HepG2 (cell line): ENCODE measurements around the gene PLCG2. TPM values are rescaled to one million over a fixed set of nuclear protein-coding genes. Genes with fewer than 3 reads are reported as not detected.

ENCODE experiments used
- ATAC-seq: fragments of 200-7000 bp; cut with Tn5 transposase; 3 replicates; pipeline ENCODE4 v1.9.1; 2020; ENCODE audit warnings: mild to moderate bottlenecking, moderate library complexity
- BruUV-seq: library from RNA; stranded (reverse); fragments of 400-500 nt; replicated peaks from 2 replicates; lab custom pipeline; 2021; lab: Mats Ljungman, UMichigan
- CTCF ChIA-PET: fragments of 300-600 bp; formaldehyde crosslinking; extraction: SDS; loops from one replicate; lab custom pipeline; 2021; ENCODE audit warnings: low total read pairs, inconsistent platforms, low intra/inter-chr PET ratio; lab: Yijun Ruan, JAX
- POLR2A ChIA-PET: fragments of 350-600 bp; sonication (Branson Sonifier 250); formaldehyde crosslinking; loops from one replicate; lab custom pipeline; 2020; ENCODE audit warnings: antibody characterized with exemption, inconsistent platforms; lab: Yijun Ruan, JAX
- DNase-seq: peaks from one replicate; pipeline ENCODE4 v3.0.0-alpha.2; 2015; ENCODE audit warnings: low spot score
- FAIRE-seq: peaks from 3 replicates; lab custom pipeline; 2011; peaks lifted over from hg19 to GRCh38; lab: Jason Lieb, UNC
- H2AFZ ChIP-seq: one replicate; pipeline ENCODE4 v1.6.1; 2011; ENCODE audit warnings: low read length, inconsistent platforms
- H3K27ac ChIP-seq: fragments of 300-600 bp; 3 replicates; pipeline ENCODE4 v1.8.0; 2011; ENCODE audit warnings: mixed run types, mild to moderate bottlenecking, mixed read lengths, low read length, inconsistent platforms; ENCODE audit not compliant: insufficient read depth; ENCODE audit errors: extremely low read length
- H3K27me3 ChIP-seq, 2 experiments: fragments of 200-600 bp in 1 of 2; 2 replicates in 1 of 2; 3 replicates in 1 of 2; pipeline versions ENCODE4 v1.6.0 to v1.8.0; 2011; ENCODE audit warnings: low read length in 2 of 2, mild to moderate bottlenecking in 2 of 2, moderate library complexity in 2 of 2, inconsistent platforms in 1 of 2; ENCODE audit not compliant: insufficient read depth in 2 of 2, control insufficient read depth in 1 of 2
- H3K36me3 ChIP-seq, 2 experiments: fragments of 200-600 bp in 1 of 2; replicated peaks in 1 of 2; 2 replicates in 1 of 2; 3 replicates in 1 of 2; pipeline versions ENCODE4 v1.5.1 to v1.8.0; 2011; ENCODE audit warnings: low read length in 2 of 2, inconsistent platforms in 1 of 2; ENCODE audit not compliant: insufficient read depth in 2 of 2, control insufficient read depth in 1 of 2
- H3K4me1 ChIP-seq: 2 replicates; pipeline ENCODE4 v1.5.1; 2012; ENCODE audit warnings: low read length, inconsistent platforms; ENCODE audit not compliant: insufficient read depth
- H3K4me2 ChIP-seq: 2 replicates; pipeline ENCODE4 v1.6.0; 2011; ENCODE audit warnings: low read depth, low read length, inconsistent platforms
- H3K4me3 ChIP-seq, 3 experiments: fragments of 200-600 bp in 1 of 3; sonication (generic), shearing (Covaris generic) in 1 of 3; replicated peaks in 1 of 3; 2 replicates each; pipeline ENCODE4 v1.5.1; 2011 to 2016; ENCODE audit warnings: low read length in 3 of 3, inconsistent platforms in 2 of 3, low read depth in 2 of 3, mild to moderate bottlenecking in 2 of 3, control low read depth in 1 of 3, mixed read lengths in 1 of 3; ENCODE audit not compliant: insufficient read depth in 1 of 3
- H3K79me2 ChIP-seq: one replicate; pipeline ENCODE4 v1.6.1; 2011; ENCODE audit warnings: low read length, inconsistent platforms; ENCODE audit not compliant: insufficient read depth
- H3K9ac ChIP-seq: 2 replicates; pipeline ENCODE4 v1.6.0; 2011; ENCODE audit warnings: mild to moderate bottlenecking, low read depth, low read length, inconsistent platforms; ENCODE audit not compliant: insufficient read depth
- H3K9me3 ChIP-seq: 2 replicates; pipeline ENCODE4 v1.5.1; 2012; ENCODE audit warnings: mild to moderate bottlenecking, low read length
- H4K20me1 ChIP-seq: 2 replicates; pipeline ENCODE4 v1.6.0; 2011; ENCODE audit warnings: inconsistent platforms, mild to moderate bottlenecking, low read length, moderate library complexity; ENCODE audit not compliant: insufficient read depth
- CSRNP1 ChIP-seq: sonication (generic); formaldehyde crosslinking; IDR thresholded peaks from 2 replicates; pipeline ENCODE4 v1.8.1; 2023; ENCODE audit warnings: mild to moderate bottlenecking, missing genetic modification reagents
- FOXA1 ChIP-seq, 2 experiments: fragments of 450-650 bp in 1 of 2; sonication (generic) in 1 of 2; formaldehyde crosslinking in 1 of 2; IDR thresholded peaks; 2 replicates each; pipeline versions ENCODE4 v1.4.0 to v1.6.1; 2016 to 2020; ENCODE audit warnings: missing genetic modification reagents in 1 of 2
- NR2F2 ChIP-seq: IDR thresholded peaks from 2 replicates; pipeline ENCODE4 v1.6.1; 2012; ENCODE audit warnings: low read depth, inconsistent platforms, borderline replicate concordance
- REPIN1 ChIP-seq: sonication (generic); formaldehyde crosslinking; IDR thresholded peaks from 2 replicates; pipeline ENCODE4 v1.8.0; 2022; ENCODE audit warnings: missing genetic modification reagents, low read depth, mild to moderate bottlenecking, borderline replicate concordance
- RNF2 ChIP-seq: fragments of 450-650 bp; conservative IDR thresholded peaks from 2 replicates; pipeline ENCODE4 v1.6.1; 2016; ENCODE audit warnings: low read depth
- ZNF24 ChIP-seq: fragments of 450-650 bp; IDR thresholded peaks from 2 replicates; pipeline ENCODE4 v1.6.1; 2017; ENCODE audit warnings: antibody characterized with exemption, mild to moderate bottlenecking
- ZNF737 ChIP-seq: sonication (generic); formaldehyde crosslinking; IDR thresholded peaks from 2 replicates; pipeline ENCODE4 v1.5.0; 2020; ENCODE audit warnings: missing genetic modification reagents, mild to moderate bottlenecking, borderline replicate concordance
- ZNF75D ChIP-seq: sonication (generic); formaldehyde crosslinking; IDR thresholded peaks from 2 replicates; pipeline ENCODE4 v1.8.1; 2023; ENCODE audit warnings: missing genetic modification reagents, mild to moderate bottlenecking, borderline replicate concordance
- ZNF766 ChIP-seq: sonication (generic); formaldehyde crosslinking; IDR thresholded peaks from 2 replicates; pipeline ENCODE4 v1.5.0; 2020; ENCODE audit warnings: missing genetic modification reagents, borderline replicate concordance
- ZNF816 ChIP-seq: sonication (generic); formaldehyde crosslinking; IDR thresholded peaks from 2 replicates; pipeline ENCODE4 v1.8.0; 2022; ENCODE audit warnings: missing genetic modification reagents, mild to moderate bottlenecking, borderline replicate concordance
- WGBS: methylation state at CpG from one replicate; pipeline ENCODE4 v1.1.6; 2017; ENCODE audit warnings: low lambda C conversion rate; 5-methylcytosine and 5-hydroxymethylcytosine counted together
- in situ Hi-C: cut with HindIII; loops from 2 replicates; pipeline ENCODE4 v1.10.0; 2017; ENCODE audit warnings: low pct_unique_long_range_greater_than_20kb; ENCODE audit not compliant: extremely low pct_ligation_motif_present
- intact Hi-C: fragments of 100-400 bp; cut with micrococcal nuclease; formaldehyde crosslinking; loops from one replicate; pipeline ENCODE4 v1.10.0; 2022; ENCODE audit not compliant: unreplicated experiment
- polyA plus RNA-seq, 8 experiments: library from polyadenylated mRNA; depleted of rRNA in 3 of 8; stranded (reverse) in 7 of 8; unstranded in 1 of 8; fragments of >200 nt; fragmentation: Illumina TruSeq in 4 of 8; extraction: Trizol in 4 of 8; gene quantifications; 2 replicates each; pipeline versions ENCODE4 v1.2.1 to v1.2.3, GENCODE V29; 2011 to 2016; ENCODE audit warnings: low read depth in 4 of 8, missing spikeins in 1 of 8, mixed read lengths in 1 of 8; ENCODE audit not compliant: insufficient read depth in 1 of 8
- total RNA-seq, 5 experiments: library from RNA; depleted of rRNA; stranded (reverse); fragments of >200 nt; fragmentation: Illumina TruSeq; extraction: Trizol; gene quantifications; 2 replicates each; pipeline ENCODE4 v1.2.3, GENCODE V29; 2016; ENCODE audit warnings: low read depth in 1 of 5
- TF ChIP-seq, protein P1 (sequence below): sonication (generic); formaldehyde crosslinking; IDR thresholded peaks from 2 replicates; pipeline ENCODE4 v1.4.0; 2020; ENCODE audit warnings: missing genetic modification reagents, borderline replicate concordance
- TF ChIP-seq, protein P2 (sequence below): sonication (generic); formaldehyde crosslinking; IDR thresholded peaks from 2 replicates; pipeline ENCODE4 v1.4.0; 2020; ENCODE audit warnings: mild to moderate bottlenecking, missing genetic modification reagents

The PLCG2 gene
- total and polyA plus RNA-seq, 2 of the 13 experiments (the other 11 are each of a cell fraction or from before 2014, with no cell fraction given), result 0.13 to 0.18 TPM

- ChIA-PET CTCF (no interaction called here), POLR2A (no interaction called here)
- Histone ChIP-seq H3K4me3 (no peak overlapping the region), H3K27me3 (peaks cover 0 to 37% of the 10 kb centered on the region in 2 experiments; a peak in 3 of 5 replicates), H3K36me3 (no peaks in the 10 kb centered on the region), H2AFZ (no peak overlapping the region), H3K4me2 (no peak overlapping the region), H4K20me1 (no peaks in the 10 kb centered on the region), H3K4me1 (no peaks in the 10 kb centered on the region), H3K27ac (no peak overlapping the region), H3K79me2 (no peaks in the 10 kb centered on the region), H3K9me3 (no peaks in the 10 kb centered on the region), H3K9ac (no peak overlapping the region)
- TF ChIP-seq CSRNP1 (CRISPR knock-in tag) (no peak), REPIN1 (CRISPR knock-in tag) (no peak)
- TF ChIP-seq, protein P1, sequence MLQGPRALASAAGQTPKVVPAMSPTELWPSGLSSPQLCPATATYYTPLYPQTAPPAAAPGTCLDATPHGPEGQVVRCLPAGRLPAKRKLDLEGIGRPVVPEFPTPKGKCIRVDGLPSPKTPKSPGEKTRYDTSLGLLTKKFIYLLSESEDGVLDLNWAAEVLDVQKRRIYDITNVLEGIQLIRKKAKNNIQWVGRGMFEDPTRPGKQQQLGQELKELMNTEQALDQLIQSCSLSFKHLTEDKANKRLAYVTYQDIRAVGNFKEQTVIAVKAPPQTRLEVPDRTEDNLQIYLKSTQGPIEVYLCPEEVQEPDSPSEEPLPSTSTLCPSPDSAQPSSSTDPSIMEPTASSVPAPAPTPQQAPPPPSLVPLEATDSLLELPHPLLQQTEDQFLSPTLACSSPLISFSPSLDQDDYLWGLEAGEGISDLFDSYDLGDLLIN, result no peak
- ATAC-seq (no peak), DNase-seq (no peak), FAIRE-seq (no peak)
- no TSS peak for BruUV-seq
- in situ Hi-C loops (no loop called here), intact Hi-C loops (no loop called here)
- WGBS, result 4% methylated on average over 2 of the region's 2 CpGs
These were observed 55.8 kb downstream of the PLCG2 start for GRCh38 chr16:81834868-81835267.

DNA sequence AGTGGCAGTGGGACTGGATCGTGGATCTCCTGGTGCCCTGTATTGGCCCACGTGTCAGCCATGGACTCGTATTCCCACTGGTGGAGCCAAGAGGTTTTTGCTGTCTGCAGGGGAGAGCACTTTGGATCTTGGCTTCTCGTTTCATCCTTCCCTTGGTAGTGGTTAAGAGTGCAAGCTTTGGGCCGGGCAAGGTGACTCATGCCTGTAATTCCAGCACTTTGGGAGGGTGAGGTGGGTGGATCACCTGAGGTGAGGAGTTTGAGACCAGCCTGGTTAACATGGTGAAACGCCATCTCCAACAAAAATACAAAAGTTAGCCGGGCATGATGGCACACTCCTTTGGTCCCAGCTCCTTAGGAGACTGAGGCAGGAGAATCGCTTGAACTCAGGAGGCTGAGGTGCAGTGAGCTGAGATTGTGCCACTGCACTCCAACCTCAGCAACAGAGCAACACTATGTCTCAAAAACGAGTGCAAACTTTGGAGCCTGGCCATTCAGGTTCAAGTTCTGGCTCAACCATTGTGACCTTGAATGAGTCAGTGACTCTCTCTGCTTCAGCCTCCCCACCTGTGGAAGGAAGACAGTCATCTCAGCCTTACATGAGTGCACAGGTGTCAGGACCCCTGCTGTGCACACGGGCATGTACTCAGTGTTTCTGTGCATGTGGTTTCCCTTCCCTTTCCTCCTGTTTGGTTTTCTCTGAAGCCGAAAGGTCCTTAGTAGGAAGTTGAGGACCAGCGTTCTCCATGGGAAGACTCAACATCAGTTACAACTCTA lies 57.4 kb downstream of the PLCG2 start:
- BruUV-seq, result no TSS peak
- intact Hi-C loops, result no loop called here
- ChIA-PET POLR2A (no interaction called here), CTCF (no interaction called here)
- Histone ChIP-seq H4K20me1 (no peaks in the 10 kb centered on the region), H3K79me2 (no peaks in the 10 kb centered on the region), H3K4me2 (no peak overlapping the region), H3K4me1 (no peaks in the 10 kb centered on the region), H3K4me3 (no peak overlapping the region), H2AFZ (no peak overlapping the region), H3K27me3 (peaks cover 0 to 35% of the 10 kb centered on the region in 2 experiments; a peak in 4 of 5 replicates), H3K9ac (no peak overlapping the region), H3K36me3 (no peaks in the 10 kb centered on the region), H3K9me3 (no peaks in the 10 kb centered on the region), H3K27ac (no peak overlapping the region)
- in situ Hi-C loops, result no loop called here
- ATAC-seq, result no peak
- DNase-seq, result no peak
- 17% methylated on average over 12 of the region's 12 CpGs for WGBS
- no peak for FAIRE-seq
- TF ChIP-seq FOXA1 (IDR thresholded peaks at IDR 0.05) (no peak), FOXA1 (CRISPR knock-in tag; IDR thresholded peaks at IDR 0.05) (no peak), ZNF766 (no peak), ZNF816 (CRISPR knock-in tag) (no peak), RNF2 (no peak), ZNF24 (no peak), NR2F2 (no peak), ZNF75D (CRISPR knock-in tag) (no peak), ZNF737 (CRISPR knock-in tag) (no peak)
- TF ChIP-seq, protein P2, sequence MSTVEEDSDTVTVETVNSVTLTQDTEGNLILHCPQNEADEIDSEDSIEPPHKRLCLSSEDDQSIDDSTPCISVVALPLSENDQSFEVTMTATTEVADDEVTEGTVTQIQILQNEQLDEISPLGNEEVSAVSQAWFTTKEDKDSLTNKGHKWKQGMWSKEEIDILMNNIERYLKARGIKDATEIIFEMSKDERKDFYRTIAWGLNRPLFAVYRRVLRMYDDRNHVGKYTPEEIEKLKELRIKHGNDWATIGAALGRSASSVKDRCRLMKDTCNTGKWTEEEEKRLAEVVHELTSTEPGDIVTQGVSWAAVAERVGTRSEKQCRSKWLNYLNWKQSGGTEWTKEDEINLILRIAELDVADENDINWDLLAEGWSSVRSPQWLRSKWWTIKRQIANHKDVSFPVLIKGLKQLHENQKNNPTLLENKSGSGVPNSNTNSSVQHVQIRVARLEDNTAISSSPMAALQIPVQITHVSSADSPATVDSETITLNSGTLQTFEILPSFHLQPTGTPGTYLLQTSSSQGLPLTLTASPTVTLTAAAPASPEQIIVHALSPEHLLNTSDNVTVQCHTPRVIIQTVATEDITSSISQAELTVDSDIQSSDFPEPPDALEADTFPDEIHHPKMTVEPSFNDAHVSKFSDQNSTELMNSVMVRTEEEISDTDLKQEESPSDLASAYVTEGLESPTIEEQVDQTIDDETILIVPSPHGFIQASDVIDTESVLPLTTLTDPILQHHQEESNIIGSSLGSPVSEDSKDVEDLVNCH (CRISPR knock-in tag), result no peak
